Adipocyte (in vitro differentiated cells): ENCODE data around the gene RASD1.

Experiments used
- DNase-seq: peaks from one replicate; pipeline ENCODE4 v3.0.0-alpha.2; 2015; ENCODE audit warnings: low read depth
- H3K27me3 ChIP-seq: replicated peaks from 2 replicates; pipeline ENCODE4 v1.7.0; 2013; ENCODE audit warnings: mild to moderate bottlenecking, low read length, moderate library complexity; ENCODE audit not compliant: control insufficient read depth, insufficient read depth
- H3K36me3 ChIP-seq: 2 replicates; pipeline ENCODE4 v1.7.0; 2013; ENCODE audit warnings: low read length, mild to moderate bottlenecking, moderate library complexity; ENCODE audit not compliant: control insufficient read depth, insufficient read depth, severe bottlenecking
- H3K4me1 ChIP-seq: 2 replicates; pipeline ENCODE4 v1.7.0; 2013; ENCODE audit warnings: mild to moderate bottlenecking, low read length, moderate library complexity; ENCODE audit not compliant: control insufficient read depth, insufficient read depth
- H3K4me3 ChIP-seq: 2 replicates; pipeline ENCODE4 v1.7.0; 2013; ENCODE audit warnings: mild to moderate bottlenecking, low read length, moderate library complexity
- H3K9ac ChIP-seq: 2 replicates; pipeline ENCODE4 v1.7.0; 2013; ENCODE audit warnings: mild to moderate bottlenecking, low read length, moderate library complexity
- H3K9me3 ChIP-seq: 2 replicates; pipeline ENCODE4 v1.7.0; 2013; ENCODE audit warnings: mild to moderate bottlenecking, low read length, moderate library complexity; ENCODE audit not compliant: control insufficient read depth

RASD1 gene

GRCh38 chr17:17525311-17525710, 29.1 kb upstream of the RASD1 start:
- no peak overlapping the region for H3K9ac ChIP-seq
- no peak overlapping the region for H3K4me3 ChIP-seq
- H3K36me3 ChIP-seq = peaks cover 14% of the 10 kb centered on the region
- DNase-seq = no peak
- H3K4me1 ChIP-seq = peaks cover 4% of the 10 kb centered on the region
- H3K9me3 ChIP-seq = no peaks in the 10 kb centered on the region
- no peaks in the 10 kb centered on the region for H3K27me3 ChIP-seq

DNA sequence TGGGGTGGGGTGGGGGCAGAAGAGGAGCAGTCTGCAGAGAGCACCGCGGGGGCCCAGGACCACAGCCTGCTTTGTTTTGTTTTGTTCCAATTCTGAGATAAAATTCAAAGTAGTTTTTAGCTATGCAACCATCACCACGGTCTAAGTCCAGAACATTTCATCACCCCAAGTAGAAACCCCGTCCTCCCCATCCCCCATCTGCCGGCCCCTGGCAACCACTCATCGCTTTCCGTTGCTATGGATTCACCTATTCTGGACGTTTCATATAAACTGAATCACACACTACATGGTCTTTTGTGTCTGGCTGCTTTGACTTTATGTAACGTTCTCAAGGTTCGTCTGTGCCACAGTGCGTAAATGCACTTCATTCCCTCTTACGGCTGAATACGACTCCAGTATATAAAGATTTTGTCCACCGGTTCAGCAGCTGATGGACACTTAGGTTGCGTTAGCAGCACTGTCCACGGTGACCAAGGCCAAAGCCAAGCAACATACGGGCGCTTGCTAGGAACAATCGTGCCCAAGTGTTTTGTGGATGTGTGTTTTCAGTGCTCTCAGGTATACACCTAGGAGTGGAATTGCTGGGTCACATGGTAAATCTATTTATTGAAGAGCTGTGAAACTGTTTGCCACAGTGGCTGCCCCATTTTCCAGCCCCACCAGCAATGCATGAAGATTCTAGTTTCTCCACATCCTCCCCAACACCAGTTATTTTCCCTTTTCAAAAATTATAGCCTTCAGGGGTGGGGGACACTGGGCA, 27.7 kb upstream of the RASD1 start:
- Histone ChIP-seq H3K4me3 (no peak overlapping the region), H3K9ac (no peak overlapping the region), H3K27me3 (no peaks in the 10 kb centered on the region), H3K4me1 (peaks cover 4% of the 10 kb centered on the region), H3K36me3 (peaks cover 27% of the 10 kb centered on the region), H3K9me3 (no peaks in the 10 kb centered on the region)
- no peak for DNase-seq

GRCh38 chr17:17523001-17523730, 27.0 kb upstream of the RASD1 start:
- peaks cover 4% of the 10 kb centered on the region for H3K4me1 ChIP-seq
- no peak for DNase-seq
- no peaks in the 10 kb centered on the region for H3K9me3 ChIP-seq

GRCh38 chr17:17520599-17521232, 24.5 kb upstream of the RASD1 start:
- no peaks in the 10 kb centered on the region for H3K27me3 ChIP-seq
- DNase-seq = no peak
- H3K9me3 ChIP-seq = no peaks in the 10 kb centered on the region
- no peak overlapping the region for H3K4me3 ChIP-seq
- H3K9ac ChIP-seq = no peak overlapping the region
- peaks cover 37% of the 10 kb centered on the region for H3K36me3 ChIP-seq
- H3K4me1 ChIP-seq = peaks cover 14% of the 10 kb centered on the region

More at GRCh38 chr17:17523001-17523730, 27.0 kb upstream of the RASD1 start:
- no peak overlapping the region for H3K4me3 ChIP-seq
- H3K27me3 ChIP-seq = no peaks in the 10 kb centered on the region
- H3K36me3 ChIP-seq = peaks cover 34% of the 10 kb centered on the region
- H3K9ac ChIP-seq = no peak overlapping the region

- no peaks in the 10 kb centered on the region for H3K27me3 ChIP-seq
These were observed 23.7 kb upstream of the RASD1 start for GRCh38 chr17:17519886-17520285.

GRCh38 chr17:17518951-17519350, 22.8 kb upstream of the RASD1 start:
- Histone ChIP-seq H3K9ac (no peak overlapping the region), H3K9me3 (no peaks in the 10 kb centered on the region), H3K27me3 (no peaks in the 10 kb centered on the region), H3K4me1 (peaks cover 31% of the 10 kb centered on the region), H3K4me3 (no peak overlapping the region), H3K36me3 (peaks cover 35% of the 10 kb centered on the region)
- DNase-seq = no peak

More at GRCh38 chr17:17519886-17520285, 23.7 kb upstream of the RASD1 start:
- Histone ChIP-seq H3K9ac (no peak overlapping the region), H3K9me3 (no peaks in the 10 kb centered on the region), H3K4me3 (no peak overlapping the region), H3K36me3 (peaks cover 37% of the 10 kb centered on the region), H3K4me1 (peaks cover 22% of the 10 kb centered on the region)
- DNase-seq = no peak

DNA sequence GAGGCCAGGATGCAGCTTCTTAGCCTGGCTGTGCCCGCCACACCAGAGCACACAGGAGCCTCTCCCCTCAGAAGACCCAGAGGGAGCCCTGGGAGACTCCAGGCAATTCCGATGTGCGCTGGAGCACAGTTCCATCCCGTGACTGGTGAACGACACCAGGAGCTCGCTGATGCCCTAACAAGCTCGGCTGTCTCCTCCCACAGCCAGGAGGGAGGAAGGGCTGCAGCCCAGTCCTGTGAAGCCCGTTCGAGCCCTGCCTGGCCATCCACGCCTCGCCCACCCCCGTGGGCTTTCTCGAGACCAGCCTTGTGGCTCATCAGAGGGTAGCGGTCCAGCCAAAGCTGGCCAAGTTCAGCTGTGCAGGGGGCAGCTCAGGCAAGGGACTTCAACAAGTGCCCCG, 21.8 kb upstream of the RASD1 start:
- no peaks in the 10 kb centered on the region for H3K9me3 ChIP-seq
- no peak overlapping the region for H3K4me3 ChIP-seq
- no peak for DNase-seq
- peaks cover 34% of the 10 kb centered on the region for H3K4me1 ChIP-seq
- H3K9ac ChIP-seq = no peak overlapping the region
- peaks cover 34% of the 10 kb centered on the region for H3K36me3 ChIP-seq
- no peaks in the 10 kb centered on the region for H3K27me3 ChIP-seq

DNA sequence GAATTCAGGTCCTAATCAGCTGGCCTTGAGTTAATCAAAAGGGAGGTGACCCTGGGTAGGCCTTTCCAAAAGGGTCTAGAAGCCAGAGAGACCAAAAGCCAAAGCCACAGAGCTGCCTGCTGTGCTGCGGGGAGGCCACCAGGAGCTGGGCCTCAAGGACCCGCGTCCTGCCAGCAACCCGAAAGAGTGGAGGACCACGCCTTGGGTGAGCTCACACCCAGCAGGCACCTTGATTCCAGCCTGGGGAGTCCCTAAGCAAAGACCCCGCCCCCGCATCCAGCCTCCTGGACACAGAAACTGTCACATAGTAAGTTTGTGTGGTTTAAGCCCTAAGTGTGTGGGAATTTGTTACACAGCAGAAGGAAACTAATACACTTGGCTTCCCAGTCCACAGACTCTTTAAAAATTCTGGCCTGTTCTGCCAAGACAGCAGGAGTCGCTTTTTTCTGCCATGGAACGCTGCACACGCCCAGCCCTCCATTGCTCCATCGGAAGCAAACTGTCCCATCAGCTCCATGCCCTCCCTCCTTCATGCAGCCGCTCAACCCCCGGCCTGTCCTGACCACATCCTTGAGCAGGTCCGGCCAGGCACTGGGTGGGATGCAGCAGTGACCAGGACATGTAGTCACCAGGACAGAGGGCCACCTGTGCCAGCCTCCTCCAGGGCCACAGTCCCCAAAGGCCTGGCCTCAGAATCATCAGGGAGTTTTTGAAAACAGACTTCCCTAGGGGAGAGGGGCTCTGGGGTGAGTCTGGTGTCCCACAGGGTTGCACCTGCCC, 20.9 kb upstream of the RASD1 start:
- Histone ChIP-seq H3K4me1 (peaks cover 43% of the 10 kb centered on the region), H3K9ac (no peak overlapping the region), H3K36me3 (peaks cover 34% of the 10 kb centered on the region), H3K9me3 (no peaks in the 10 kb centered on the region), H3K4me3 (no peak overlapping the region), H3K27me3 (no peaks in the 10 kb centered on the region)
- DNase-seq = no peak

DNA sequence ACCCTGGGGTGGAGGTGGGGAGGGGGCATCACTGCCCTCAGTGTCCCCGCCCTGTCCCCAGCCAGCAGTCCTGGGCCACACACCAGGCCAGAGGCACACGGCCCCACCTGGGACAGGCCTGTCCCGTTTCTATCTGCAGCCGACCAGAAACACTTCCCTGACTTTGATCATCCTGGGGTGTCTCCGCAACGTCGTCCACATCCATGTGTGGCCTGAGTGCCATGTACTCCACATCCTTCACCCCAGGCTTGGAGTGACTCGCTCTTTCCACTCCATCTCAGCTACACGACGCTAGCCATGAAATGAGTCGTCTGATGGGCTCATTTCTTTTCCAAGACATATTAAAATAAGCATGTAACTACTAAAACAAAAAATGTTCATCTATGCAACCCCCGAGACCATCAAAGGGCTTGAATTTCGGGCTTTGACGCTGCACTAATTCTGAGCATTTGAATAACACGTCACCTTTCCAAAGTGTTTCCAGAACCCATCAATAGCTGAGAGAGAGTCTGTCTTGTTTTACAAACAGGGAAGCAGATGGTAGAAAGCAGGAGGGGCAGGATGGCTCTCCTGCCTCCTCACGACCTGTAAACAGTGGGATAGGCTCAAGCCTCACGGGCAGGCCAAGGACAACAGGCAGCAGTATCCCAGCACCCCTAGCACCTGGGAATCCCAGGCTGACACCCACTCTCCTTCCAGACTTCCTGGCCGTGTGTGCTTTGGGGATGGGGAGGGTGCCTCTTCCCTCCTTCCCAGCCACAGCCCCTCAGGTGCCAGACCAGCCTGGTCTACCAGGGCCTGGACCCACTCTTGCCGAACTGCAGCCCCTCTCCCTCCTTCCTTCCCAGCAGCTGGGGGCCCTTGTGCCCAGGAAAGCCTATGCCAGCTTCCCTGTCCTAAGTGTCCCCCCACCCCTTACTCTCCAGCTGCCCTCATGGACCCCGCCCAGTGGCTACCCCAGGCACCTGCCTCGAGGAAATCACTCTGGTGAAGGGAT, 20.0 kb upstream of the RASD1 start:
- Histone ChIP-seq H3K4me1 (peaks cover 50% of the 10 kb centered on the region), H3K9me3 (no peaks in the 10 kb centered on the region), H3K4me3 (no peak overlapping the region), H3K27me3 (no peaks in the 10 kb centered on the region), H3K36me3 (peaks cover 33% of the 10 kb centered on the region), H3K9ac (peak overlapping the region; percentile 46)
- peak; percentile 39 for DNase-seq
